ENCODE measurements around the gene GOLGA6C.
"Not testable (repeated sequence)": the region's sequence is repeated elsewhere in the genome, so short reads cannot be mapped to it uniquely, and the experiment has no call there.

DNA sequence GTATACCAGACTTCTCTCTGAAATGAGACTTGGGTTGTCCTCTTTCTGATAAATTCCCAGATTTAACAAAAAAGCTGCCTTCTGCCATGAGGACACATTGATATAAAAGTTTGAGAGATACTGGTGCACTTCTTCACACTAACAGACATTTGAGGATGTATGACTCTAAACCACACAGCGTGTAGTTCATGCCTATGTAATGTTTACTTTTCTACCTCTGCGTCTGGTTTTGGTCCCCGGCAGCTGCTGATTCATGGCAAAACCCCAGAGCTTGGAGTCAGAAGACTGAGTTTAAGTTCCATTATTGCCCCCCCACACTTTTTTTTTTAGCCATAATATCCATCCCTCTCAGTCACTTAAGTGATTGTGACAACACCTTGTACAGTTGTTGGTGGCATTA lies 1.7 kb downstream of the GOLGA6C start:
- TF ChIP-seq, protein P1, sequence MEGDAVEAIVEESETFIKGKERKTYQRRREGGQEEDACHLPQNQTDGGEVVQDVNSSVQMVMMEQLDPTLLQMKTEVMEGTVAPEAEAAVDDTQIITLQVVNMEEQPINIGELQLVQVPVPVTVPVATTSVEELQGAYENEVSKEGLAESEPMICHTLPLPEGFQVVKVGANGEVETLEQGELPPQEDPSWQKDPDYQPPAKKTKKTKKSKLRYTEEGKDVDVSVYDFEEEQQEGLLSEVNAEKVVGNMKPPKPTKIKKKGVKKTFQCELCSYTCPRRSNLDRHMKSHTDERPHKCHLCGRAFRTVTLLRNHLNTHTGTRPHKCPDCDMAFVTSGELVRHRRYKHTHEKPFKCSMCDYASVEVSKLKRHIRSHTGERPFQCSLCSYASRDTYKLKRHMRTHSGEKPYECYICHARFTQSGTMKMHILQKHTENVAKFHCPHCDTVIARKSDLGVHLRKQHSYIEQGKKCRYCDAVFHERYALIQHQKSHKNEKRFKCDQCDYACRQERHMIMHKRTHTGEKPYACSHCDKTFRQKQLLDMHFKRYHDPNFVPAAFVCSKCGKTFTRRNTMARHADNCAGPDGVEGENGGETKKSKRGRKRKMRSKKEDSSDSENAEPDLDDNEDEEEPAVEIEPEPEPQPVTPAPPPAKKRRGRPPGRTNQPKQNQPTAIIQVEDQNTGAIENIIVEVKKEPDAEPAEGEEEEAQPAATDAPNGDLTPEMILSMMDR (IDR thresholded peaks at IDR 0.05; ENCODE audit: low read length): not testable (repeated sequence)
- TF ChIP-seq EZH2 (optimal IDR thresholded peaks at IDR 0.05; ENCODE audit: low read depth, low read length); EZH2phosphoT487 (IDR thresholded peaks at IDR 0.05; ENCODE audit: low read length): not testable (repeated sequence)

Measured in MM.1S (cell line).